Stomach (tissue), 4 donors: ENCODE data around the gene HEPN1.

Experiments
- EP300 ChIP-seq: sonication (generic); formaldehyde crosslinking; IDR thresholded peaks from one replicate; pipeline ENCODE4 v1.6.1; 2017; ENCODE audit warnings: antibody characterized with exemption
- POLR2A ChIP-seq, 4 donors: fragments of 450-650 bp; IDR thresholded peaks; one replicate each; pipeline ENCODE4 v1.6.1; 2016; ENCODE audit warnings: antibody characterized with exemption in 4 of 4, control low read depth in 2 of 4, mild to moderate bottlenecking in 1 of 4, moderate library complexity in 1 of 4
- POLR2AphosphoS5 ChIP-seq, 3 donors: sonication (generic); formaldehyde crosslinking; IDR thresholded peaks; one replicate each; pipeline ENCODE4 v1.6.1; 2016; ENCODE audit warnings: antibody characterized with exemption in 3 of 3
- TF ChIP-seq, protein P1 (sequence below), 7 experiments: fragments of 450-650 bp in 4 of 7; fragments of 200-600 bp in 3 of 7; sonication (generic) in 3 of 7; IDR thresholded peaks; one replicate each; pipeline ENCODE4 v1.5.1; 2016 to 2019; ENCODE audit warnings: antibody characterized with exemption in 7 of 7, control low read depth in 2 of 7, mild to moderate bottlenecking in 1 of 7

GRCh38 chr11:124942466-124943253, 23.6 kb downstream of the HEPN1 start:
- TF ChIP-seq, protein P1, sequence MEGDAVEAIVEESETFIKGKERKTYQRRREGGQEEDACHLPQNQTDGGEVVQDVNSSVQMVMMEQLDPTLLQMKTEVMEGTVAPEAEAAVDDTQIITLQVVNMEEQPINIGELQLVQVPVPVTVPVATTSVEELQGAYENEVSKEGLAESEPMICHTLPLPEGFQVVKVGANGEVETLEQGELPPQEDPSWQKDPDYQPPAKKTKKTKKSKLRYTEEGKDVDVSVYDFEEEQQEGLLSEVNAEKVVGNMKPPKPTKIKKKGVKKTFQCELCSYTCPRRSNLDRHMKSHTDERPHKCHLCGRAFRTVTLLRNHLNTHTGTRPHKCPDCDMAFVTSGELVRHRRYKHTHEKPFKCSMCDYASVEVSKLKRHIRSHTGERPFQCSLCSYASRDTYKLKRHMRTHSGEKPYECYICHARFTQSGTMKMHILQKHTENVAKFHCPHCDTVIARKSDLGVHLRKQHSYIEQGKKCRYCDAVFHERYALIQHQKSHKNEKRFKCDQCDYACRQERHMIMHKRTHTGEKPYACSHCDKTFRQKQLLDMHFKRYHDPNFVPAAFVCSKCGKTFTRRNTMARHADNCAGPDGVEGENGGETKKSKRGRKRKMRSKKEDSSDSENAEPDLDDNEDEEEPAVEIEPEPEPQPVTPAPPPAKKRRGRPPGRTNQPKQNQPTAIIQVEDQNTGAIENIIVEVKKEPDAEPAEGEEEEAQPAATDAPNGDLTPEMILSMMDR (IDR thresholded peaks at IDR 0.05), result no peak
- TF ChIP-seq POLR2AphosphoS5 (IDR thresholded peaks at IDR 0.05) (no peak), POLR2A (IDR thresholded peaks at IDR 0.05) (no peak), EP300 (no peak)
